NK-92 (cell line): ENCODE data around the gene NUDT5.

Experiments used
- DNase-seq: peaks from one replicate; lab custom pipeline; 2025; ENCODE audit not compliant: unreplicated experiment; lab: John Stamatoyannopoulos, UW

NUDT5 gene

GRCh38 chr10:12165036-12165435 lies 30.7 kb downstream of the NUDT5 start:
- DNase-seq: no peak

- no peak for DNase-seq
Observed at GRCh38 chr10:12164085-12164484, 31.6 kb downstream of the NUDT5 start.

GRCh38 chr10:12162927-12163326 lies 32.8 kb downstream of the NUDT5 start:
- DNase-seq: no peak

GRCh38 chr10:12160664-12161063 lies 35.0 kb downstream of the NUDT5 start:
- no peak for DNase-seq

- DNase-seq: no peak
Observed at GRCh38 chr10:12158111-12158510, 37.6 kb downstream of the NUDT5 start.

GRCh38 chr10:12156367-12157123 lies 39.1 kb downstream of the NUDT5 start:
- DNase-seq: no peak

GRCh38 chr10:12154516-12154915 lies 41.2 kb downstream of the NUDT5 start:
- no peak for DNase-seq

GRCh38 chr10:12150163-12150562 lies 45.5 kb downstream of the NUDT5 start:
- DNase-seq: no peak

- DNase-seq: no peak
Observed at GRCh38 chr10:12144538-12144937, 51.2 kb downstream of the NUDT5 start.

- DNase-seq: no peak
Observed at GRCh38 chr10:12140038-12140437, 55.7 kb downstream of the NUDT5 start.

GRCh38 chr10:12135631-12136030 lies 60.1 kb downstream of the NUDT5 start:
- DNase-seq: no peak

- no peak for DNase-seq
Observed at GRCh38 chr10:12130237-12130872, 65.3 kb downstream of the NUDT5 start.

GRCh38 chr10:12129222-12130111 lies 66.2 kb downstream of the NUDT5 start, which contains the start of gene SEC61A2:
SEC61A2 (plus strand) TSS chr10:12129677; CDS start chr10:12129788, 111 bp downstream.
- DNase-seq: peak; percentile 75

GRCh38 chr10:12121673-12122072 lies 74.0 kb downstream of the NUDT5 start:
- no peak for DNase-seq
